IPS DF 6.9 (cell line): ENCODE data around the gene BRAF.
"Not testable (repeated sequence)": the region's sequence is repeated elsewhere in the genome, so short reads cannot be mapped to it uniquely, and the experiment has no call there.

ENCODE experiments used
- DNase-seq: peaks from one replicate; pipeline ENCODE4 v3.0.0-alpha.2; 2013; ENCODE audit warnings: low read depth, low spot score
- H3K27ac ChIP-seq: one replicate; pipeline ENCODE4 v1.5.1; 2013; ENCODE audit warnings: low read length, control low read depth
- H3K27me3 ChIP-seq: 2 replicates; pipeline ENCODE4 v1.6.1; 2013; ENCODE audit warnings: mild to moderate bottlenecking, low read length; ENCODE audit not compliant: control insufficient read depth, insufficient read depth
- H3K36me3 ChIP-seq: 2 replicates; pipeline ENCODE4 v1.6.1; 2013; ENCODE audit warnings: low read length; ENCODE audit not compliant: control insufficient read depth, insufficient read depth
- H3K4me1 ChIP-seq: 2 replicates; pipeline ENCODE4 v1.6.1; 2013; ENCODE audit warnings: low read length; ENCODE audit not compliant: control insufficient read depth, insufficient read depth
- H3K4me3 ChIP-seq: 2 replicates; pipeline ENCODE4 v1.5.1; 2013; ENCODE audit warnings: mild to moderate bottlenecking, low read length
- H3K9me3 ChIP-seq: 2 replicates; pipeline ENCODE4 v1.6.1; 2013; ENCODE audit warnings: low read length, inconsistent platforms; ENCODE audit not compliant: control insufficient read depth, insufficient read depth
- WGBS: extraction: QIAGEN DNeasy Blood & Tissue Kit; methylation state at CpG from one replicate; pipeline ENCODE4 v1.1.7; 2013; ENCODE audit warnings: mixed read lengths, missing lambda C conversion rate; ENCODE audit not compliant: insufficient read length, insufficient coverage; 5-methylcytosine and 5-hydroxymethylcytosine counted together

Gene BRAF

DNA sequence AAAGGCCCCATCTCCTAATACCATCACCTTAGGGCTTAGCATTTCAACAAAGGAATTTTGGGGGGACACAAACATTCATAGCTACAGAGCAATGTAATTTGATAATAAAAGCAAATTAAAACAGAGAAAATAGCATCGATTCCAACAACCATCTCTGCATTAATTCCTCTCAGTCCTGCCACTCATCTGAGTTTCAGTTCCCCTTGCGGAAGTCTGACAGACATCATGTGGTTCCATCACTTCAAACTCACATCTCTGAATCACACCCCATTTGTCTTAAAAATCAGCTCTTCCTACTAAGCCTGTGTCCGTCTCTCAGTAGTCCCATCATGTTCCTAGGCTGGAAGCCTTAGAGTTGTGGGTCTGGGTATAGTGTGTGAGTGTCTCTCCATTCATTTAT lies 248.4 kb downstream of the BRAF start:
- no peak overlapping the region for H3K27ac ChIP-seq

DNA sequence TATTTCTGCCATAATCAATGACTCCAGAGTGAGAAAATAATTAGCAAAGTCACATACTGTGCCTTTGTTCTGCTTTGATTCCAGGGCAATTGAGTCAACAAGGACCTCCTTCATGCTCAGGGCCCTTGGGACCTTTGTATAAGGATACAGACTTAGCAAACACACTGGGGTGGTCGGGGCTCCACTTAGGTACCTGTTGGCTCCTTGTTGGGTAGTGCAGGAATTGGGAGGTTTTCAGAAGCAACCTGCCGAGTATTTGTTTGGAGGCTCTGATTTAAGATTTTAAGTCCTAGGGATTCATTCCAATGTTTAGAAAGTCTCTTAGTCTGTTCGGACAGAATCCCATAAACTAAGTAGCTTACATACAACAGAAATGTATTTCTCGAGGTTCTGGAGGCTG lies 249.0 kb downstream of the BRAF start:
- DNase-seq = no peak
- Histone ChIP-seq H3K27ac (no peak overlapping the region), H3K36me3 (no peaks in the 10 kb centered on the region), H3K9me3 (no peaks in the 10 kb centered on the region), H3K4me3 (no peak overlapping the region), H3K4me1 (peaks cover 3% of the 10 kb centered on the region; the same call in 1 of the 2 replicates), H3K27me3 (no peaks in the 10 kb centered on the region)
- no CpG with 5 or more reads among the region's 4 CpGs for WGBS

More for the DNA sequence above, 248.4 kb downstream of the BRAF start:
- no peak for DNase-seq
- no CpG with 5 or more reads among the region's 3 CpGs for WGBS
- Histone ChIP-seq H3K36me3 (no peaks in the 10 kb centered on the region), H3K9me3 (no peaks in the 10 kb centered on the region), H3K27me3 (no peaks in the 10 kb centered on the region), H3K4me3 (no peak overlapping the region), H3K4me1 (peaks cover 3% of the 10 kb centered on the region; the same call in 1 of the 2 replicates)

DNA sequence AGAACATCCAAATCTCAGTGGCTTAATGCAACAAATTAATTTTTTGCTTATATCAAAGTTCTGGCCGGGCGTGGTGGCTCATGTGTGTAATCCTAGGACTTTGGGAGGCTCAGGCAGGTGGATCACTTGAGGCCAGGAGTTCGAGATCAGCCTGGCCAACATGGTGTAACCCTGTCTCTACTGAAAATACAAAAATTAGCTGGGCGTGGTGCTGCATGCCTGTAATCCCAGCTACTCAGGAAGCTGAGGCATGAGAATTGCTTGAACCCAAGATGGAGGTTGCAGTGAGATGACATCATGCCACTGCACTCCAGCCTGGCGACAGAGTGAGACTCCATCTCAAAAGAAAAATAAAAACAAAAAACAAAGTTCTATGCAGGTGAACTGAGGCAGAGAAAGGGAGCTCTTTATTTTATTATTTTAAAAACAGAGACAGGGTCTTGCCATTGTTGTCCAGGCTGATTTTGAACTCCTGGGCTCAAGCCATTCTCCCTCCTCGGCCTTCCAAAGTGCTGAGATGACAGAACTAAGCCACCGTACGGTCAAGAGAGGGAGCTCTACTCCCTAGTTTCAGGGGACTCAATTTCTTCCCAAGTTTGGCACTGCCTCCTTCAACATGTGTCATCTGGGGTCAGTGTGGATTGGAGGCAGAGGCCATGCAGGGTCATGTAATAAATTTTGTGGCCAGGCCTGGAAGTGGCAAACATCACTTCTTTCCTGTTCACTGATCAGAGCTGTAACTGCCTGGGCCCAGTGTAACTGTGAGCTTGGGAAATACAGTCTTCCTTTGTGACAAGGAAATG lies 249.6 kb downstream of the BRAF start:
- Histone ChIP-seq H3K27me3 (no peaks in the 10 kb centered on the region), H3K9me3 (no peaks in the 10 kb centered on the region), H3K36me3 (no peaks in the 10 kb centered on the region), H3K4me3 (no peak overlapping the region), H3K4me1 (peaks cover 3% of the 10 kb centered on the region; the same call in 1 of the 2 replicates), H3K27ac (no peak overlapping the region)
- DNase-seq = no peak
- no CpG with 5 or more reads among the region's 8 CpGs for WGBS

DNA sequence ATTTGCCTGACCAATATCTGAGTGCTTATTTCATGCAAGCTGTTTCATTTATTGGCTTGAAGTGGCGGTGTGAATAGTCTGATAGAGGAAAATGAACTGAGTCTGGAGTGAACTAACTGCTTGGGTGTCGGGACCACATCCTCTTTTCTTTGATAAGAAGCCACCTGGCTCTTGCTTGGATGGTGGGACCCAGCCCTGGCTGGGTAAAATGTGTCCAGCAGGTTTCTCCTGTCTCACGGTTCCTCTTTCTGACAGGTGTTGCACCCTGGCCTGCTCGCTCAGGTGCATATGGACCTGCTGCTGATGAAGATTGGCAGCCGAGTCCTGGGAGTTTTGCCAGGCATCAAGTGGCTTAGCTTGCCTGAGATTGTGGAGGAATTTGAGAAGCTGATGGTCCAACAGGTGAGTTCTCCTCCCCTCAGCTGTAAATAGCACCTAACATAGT lies 250.4 kb downstream of the BRAF start:
- H3K27ac ChIP-seq = no peak overlapping the region
- DNase-seq = no peak
- peaks cover 3% of the 10 kb centered on the region; the same call in 1 of the 2 replicates for H3K4me1 ChIP-seq
- H3K9me3 ChIP-seq = no peaks in the 10 kb centered on the region
- WGBS = no CpG with 5 or more reads among the region's 5 CpGs
- H3K36me3 ChIP-seq = no peaks in the 10 kb centered on the region
- H3K27me3 ChIP-seq = no peaks in the 10 kb centered on the region
- H3K4me3 ChIP-seq = no peak overlapping the region

DNA sequence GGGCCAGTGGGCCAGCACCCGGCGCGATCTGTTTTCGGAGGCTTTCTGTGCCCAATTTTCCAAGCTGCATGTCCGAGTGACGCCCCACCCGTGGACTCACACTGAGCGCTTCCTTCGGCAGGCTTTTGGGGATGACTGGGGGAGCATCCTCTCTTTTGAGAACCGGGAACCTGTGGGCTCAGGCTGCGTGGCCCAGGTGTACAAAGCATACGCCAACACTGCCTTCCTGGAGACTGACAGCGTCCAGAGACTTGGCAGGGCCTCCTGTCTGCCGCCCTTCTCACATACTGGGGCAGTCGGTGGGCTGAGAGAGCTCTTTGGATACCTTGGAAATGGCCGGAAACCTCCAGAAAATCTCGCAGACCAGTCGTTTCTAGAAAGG lies 251.0 kb downstream of the BRAF start:
- H3K4me1 ChIP-seq = peaks cover 3% of the 10 kb centered on the region; the same call in 1 of the 2 replicates
- H3K4me3 ChIP-seq = peak overlapping the region; percentile 65; the same call in 1 of the 2 replicates
- H3K9me3 ChIP-seq = no peaks in the 10 kb centered on the region
- H3K36me3 ChIP-seq = no peaks in the 10 kb centered on the region
- H3K27me3 ChIP-seq = no peaks in the 10 kb centered on the region
- no peak overlapping the region for H3K27ac ChIP-seq
- no peak for DNase-seq
- WGBS = no CpG with 5 or more reads among the region's 18 CpGs

DNA sequence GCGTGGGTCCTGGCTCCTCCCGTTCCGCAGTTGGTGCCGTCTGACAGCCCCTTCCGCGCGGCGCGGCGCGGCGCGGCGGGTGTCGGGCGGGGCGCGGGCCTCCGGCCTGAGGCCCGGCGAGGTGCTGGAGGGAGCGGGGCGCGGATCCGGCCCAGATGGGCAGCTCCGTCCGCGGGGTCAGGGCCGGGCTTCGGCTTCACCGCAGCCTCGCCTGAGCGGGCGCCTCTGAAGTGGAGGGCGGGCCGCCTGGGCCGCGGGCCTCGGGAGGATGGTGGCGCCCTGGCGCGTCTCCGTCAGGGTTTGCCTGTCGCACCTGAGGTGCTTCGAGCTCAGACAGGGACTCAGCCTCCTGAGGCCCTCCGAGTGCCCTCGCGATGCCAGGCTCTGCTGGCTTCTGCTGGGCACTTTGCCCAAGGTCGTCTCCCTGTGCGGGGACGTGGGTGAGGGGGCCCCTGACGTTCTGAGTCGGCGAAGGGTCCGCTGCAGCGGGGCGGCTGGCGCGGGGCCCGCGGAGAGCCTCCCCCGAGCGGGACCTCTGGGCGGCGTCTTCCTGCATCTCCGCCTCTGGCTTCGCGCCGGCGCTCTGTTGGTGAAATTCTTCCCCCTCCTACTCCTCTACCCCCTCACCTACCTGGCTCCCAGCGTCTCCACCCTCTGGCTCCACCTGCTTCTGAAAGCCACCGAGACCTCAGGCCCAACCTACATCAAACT lies 251.5 kb downstream of the BRAF start:
- peak overlapping the region; percentile 65 for H3K4me3 ChIP-seq
- H3K27ac ChIP-seq = no peak overlapping the region
- no peaks in the 10 kb centered on the region for H3K27me3 ChIP-seq
- peak; percentile 31 for DNase-seq
- no peaks in the 10 kb centered on the region for H3K36me3 ChIP-seq
- H3K4me1 ChIP-seq = peaks cover 3% of the 10 kb centered on the region; the same call in 1 of the 2 replicates
- WGBS = no CpG with 5 or more reads among the region's 72 CpGs
- no peaks in the 10 kb centered on the region for H3K9me3 ChIP-seq

DNA sequence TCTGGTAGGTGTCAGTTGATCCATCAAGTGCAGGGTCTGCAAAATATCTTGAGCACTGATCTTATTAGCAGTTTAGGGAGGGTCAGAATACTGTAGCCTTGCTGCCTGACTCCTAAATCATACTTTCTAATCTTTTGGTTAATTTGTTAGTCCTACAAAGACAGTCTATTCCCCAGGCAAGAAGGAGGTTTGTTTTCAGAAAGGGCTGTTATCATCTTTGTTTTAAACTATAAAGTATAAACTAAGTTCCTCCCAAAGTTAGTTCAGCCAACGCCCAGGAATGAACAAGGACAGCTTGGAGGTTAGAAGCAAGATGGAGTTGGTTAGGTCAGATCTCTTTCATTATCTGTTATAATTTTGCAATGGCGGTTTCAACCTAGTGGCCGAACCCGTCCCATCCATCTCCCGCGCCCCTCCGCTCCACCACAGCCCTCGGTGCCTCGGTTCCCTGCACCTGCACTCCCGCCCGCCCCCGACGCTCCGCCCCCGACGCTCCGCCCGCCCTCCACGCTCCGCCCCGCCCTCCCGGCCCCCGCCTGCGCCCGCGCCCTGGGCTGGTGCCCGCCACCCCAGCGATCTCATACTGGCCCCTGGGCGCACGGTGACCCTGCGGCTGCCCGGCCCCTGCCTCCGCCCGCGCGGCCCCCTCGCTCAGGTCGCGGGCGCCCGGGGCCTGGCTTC lies 252.2 kb downstream of the BRAF start, which contains the start of gene ADCK2:
Gene ADCK2 (plus strand): TSS at position 564 of the 681 bp plus-strand sequence. CDS start 386 bp downstream, outside the sequence.
- Histone ChIP-seq H3K27me3 (no peaks in the 10 kb centered on the region), H3K36me3 (no peaks in the 10 kb centered on the region), H3K9me3 (no peaks in the 10 kb centered on the region), H3K4me3 (peak within 1 kb of the TSS; percentile 65), H3K4me1 (peaks cover 3% of the 10 kb centered on the region; the same call in 1 of the 2 replicates), H3K27ac (no peak within 1 kb of the TSS)
- DNase-seq = no peak
- no CpG with 5 or more reads among the region's 41 CpGs for WGBS

DNA sequence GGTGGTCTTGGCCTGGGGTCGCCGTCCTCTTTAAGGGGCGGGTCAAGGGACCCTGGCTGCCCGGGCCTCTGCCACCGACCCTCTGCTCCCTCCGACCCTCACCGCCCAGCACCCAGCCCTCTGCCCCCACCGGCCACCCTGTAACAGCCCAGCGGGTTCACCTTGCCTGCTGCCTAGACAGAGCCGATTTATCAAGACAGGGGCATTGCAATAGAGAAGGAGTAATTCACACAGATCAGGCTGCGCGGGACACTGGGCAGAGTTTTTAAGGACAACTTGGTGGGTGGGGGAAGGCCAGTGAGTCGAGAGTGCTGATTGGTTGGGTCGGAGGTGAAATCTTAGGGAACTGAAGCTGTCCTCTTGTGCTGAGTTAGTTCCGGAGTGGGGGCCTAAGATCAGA lies 252.8 kb downstream of the BRAF start:
- no peak for DNase-seq
- Histone ChIP-seq H3K27ac (no peak overlapping the region), H3K4me1 (peaks cover 3% of the 10 kb centered on the region; the same call in 1 of the 2 replicates), H3K27me3 (no peaks in the 10 kb centered on the region), H3K9me3 (no peaks in the 10 kb centered on the region), H3K4me3 (no peak overlapping the region; the same call in 1 of the 2 replicates), H3K36me3 (no peaks in the 10 kb centered on the region)
- no CpG with 5 or more reads among the region's 15 CpGs for WGBS

DNA sequence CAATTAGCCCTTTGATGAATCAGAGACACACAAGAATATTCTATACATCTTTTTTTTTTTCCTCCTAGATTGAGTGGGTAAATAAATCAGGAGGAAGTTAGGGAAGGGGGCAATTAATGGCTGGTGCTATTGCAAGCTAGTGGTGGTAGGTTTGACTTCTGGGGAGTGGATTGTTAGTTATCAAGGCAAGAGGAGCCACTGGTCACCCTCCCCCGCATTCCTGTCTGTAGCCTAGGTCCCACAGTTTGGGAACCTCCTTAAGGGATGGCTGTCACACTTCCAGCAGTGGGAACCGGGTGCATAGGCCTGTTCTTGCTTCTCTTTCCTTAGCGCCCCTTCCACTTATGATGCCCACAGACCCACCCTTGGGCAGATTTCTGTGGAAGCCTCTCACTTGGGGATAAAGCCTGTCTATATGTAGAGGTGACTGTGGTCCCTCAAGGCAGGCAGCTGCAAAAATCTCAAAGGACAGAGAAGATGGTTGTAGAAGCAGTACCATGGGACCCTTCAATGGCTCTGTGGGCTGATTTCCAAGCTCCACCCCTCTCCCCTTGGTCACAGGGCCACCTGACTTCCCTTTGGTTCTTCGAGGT lies 254.3 kb downstream of the BRAF start:
- H3K27ac ChIP-seq = no peak overlapping the region
- no peaks in the 10 kb centered on the region for H3K9me3 ChIP-seq
- H3K27me3 ChIP-seq = no peaks in the 10 kb centered on the region
- no peak for DNase-seq
- H3K4me1 ChIP-seq = peaks cover 3% of the 10 kb centered on the region; the same call in 1 of the 2 replicates
- no peak overlapping the region for H3K4me3 ChIP-seq
- WGBS = no CpG with 5 or more reads among the region's 4 CpGs
- H3K36me3 ChIP-seq = no peaks in the 10 kb centered on the region

DNA sequence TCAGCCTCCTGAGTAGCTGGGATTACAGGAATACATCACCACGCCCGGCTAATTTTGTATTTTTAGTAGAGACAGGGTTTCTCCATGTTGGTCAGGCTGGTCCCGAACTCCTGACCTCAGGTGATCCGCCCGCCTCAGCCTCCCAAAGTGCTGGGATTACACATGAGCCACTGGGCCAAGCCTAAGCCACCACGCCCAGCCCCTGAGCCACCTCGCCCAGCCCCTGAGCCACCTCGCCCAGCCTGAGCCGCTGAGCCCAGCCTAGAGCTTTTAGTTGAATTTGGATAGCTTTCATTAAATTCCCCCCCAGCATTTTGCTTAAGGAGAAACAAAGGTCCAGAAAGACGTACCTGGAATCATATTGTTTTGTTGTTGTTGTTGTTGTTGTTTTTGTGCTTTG lies 254.9 kb downstream of the BRAF start:
- no CpG with 5 or more reads among the region's 10 CpGs for WGBS

More for the DNA sequence above, 254.9 kb downstream of the BRAF start:
- H3K4me1 ChIP-seq, H3K27ac ChIP-seq, DNase-seq, H3K9me3 ChIP-seq, H3K36me3 ChIP-seq, H3K4me3 ChIP-seq, H3K27me3 ChIP-seq: not testable (repeated sequence)
